Suprapubic skin (tissue), 4 donors: Measurements from ENCODE around the gene CDKN2B-AS1. TPM values are rescaled to one million over a fixed set of nuclear protein-coding genes. Genes with fewer than 3 reads are reported as not detected.

Experiments used
- DNase-seq, 2 donors: peaks; one replicate each; pipeline ENCODE4 v3.0.0-alpha.2; 2019; ENCODE audit warnings: low spot score in 2 of 2
- H3K27ac ChIP-seq: fragments of 200-600 bp; sonication (generic); one replicate; pipeline ENCODE4 v1.5.1; 2019
- H3K27me3 ChIP-seq: fragments of 200-600 bp; sonication (generic); one replicate; pipeline ENCODE4 v1.5.1; 2019
- H3K36me3 ChIP-seq: fragments of 200-600 bp; sonication (generic); one replicate; pipeline ENCODE4 v1.5.1; 2019
- H3K4me1 ChIP-seq: fragments of 200-600 bp; sonication (generic); one replicate; pipeline ENCODE4 v1.5.1; 2019
- H3K4me3 ChIP-seq: fragments of 200-600 bp; sonication (generic); one replicate; pipeline ENCODE4 v1.5.1; 2019; ENCODE audit warnings: mild to moderate bottlenecking
- H3K9me3 ChIP-seq: fragments of 200-600 bp; sonication (generic); one replicate; pipeline ENCODE4 v1.5.1; 2019
- EP300 ChIP-seq: sonication (generic); formaldehyde crosslinking; IDR thresholded peaks from one replicate; pipeline ENCODE4 v1.6.1; 2017; ENCODE audit warnings: antibody characterized with exemption
- POLR2A ChIP-seq, 2 donors: fragments of 450-650 bp; IDR thresholded peaks; one replicate each; pipeline ENCODE4 v1.6.1; 2017; ENCODE audit warnings: antibody characterized with exemption in 2 of 2, mild to moderate bottlenecking in 2 of 2, moderate library complexity in 2 of 2
- POLR2AphosphoS5 ChIP-seq, 3 donors: sonication (generic); formaldehyde crosslinking; IDR thresholded peaks; one replicate each; pipeline ENCODE4 v1.6.1; 2017; ENCODE audit warnings: antibody characterized with exemption in 3 of 3
- WGBS: methylation state at CpG from one replicate; pipeline ENCODE4 v1.1.5; 2018; 5-methylcytosine and 5-hydroxymethylcytosine counted together
- total RNA-seq, 4 donors: library from RNA; depleted of rRNA; stranded (reverse); fragments of >200 nt; gene quantifications; one replicate each; pipeline ENCODE4 v1.1.0, GENCODE V29; 2016
- TF ChIP-seq, protein P1 (sequence below), 2 donors: fragments of 200-600 bp in 1 of 2; fragments of 450-650 bp in 1 of 2; sonication (generic) in 1 of 2; IDR thresholded peaks; one replicate each; pipeline ENCODE4 v1.5.1; 2016 to 2019; ENCODE audit warnings: antibody characterized with exemption in 2 of 2, mild to moderate bottlenecking in 1 of 2, moderate library complexity in 1 of 2

CDKN2B-AS1 gene
- total RNA-seq, 4 donors from 2014 or later: 0.59 TPM; not detected in 3

DNA sequence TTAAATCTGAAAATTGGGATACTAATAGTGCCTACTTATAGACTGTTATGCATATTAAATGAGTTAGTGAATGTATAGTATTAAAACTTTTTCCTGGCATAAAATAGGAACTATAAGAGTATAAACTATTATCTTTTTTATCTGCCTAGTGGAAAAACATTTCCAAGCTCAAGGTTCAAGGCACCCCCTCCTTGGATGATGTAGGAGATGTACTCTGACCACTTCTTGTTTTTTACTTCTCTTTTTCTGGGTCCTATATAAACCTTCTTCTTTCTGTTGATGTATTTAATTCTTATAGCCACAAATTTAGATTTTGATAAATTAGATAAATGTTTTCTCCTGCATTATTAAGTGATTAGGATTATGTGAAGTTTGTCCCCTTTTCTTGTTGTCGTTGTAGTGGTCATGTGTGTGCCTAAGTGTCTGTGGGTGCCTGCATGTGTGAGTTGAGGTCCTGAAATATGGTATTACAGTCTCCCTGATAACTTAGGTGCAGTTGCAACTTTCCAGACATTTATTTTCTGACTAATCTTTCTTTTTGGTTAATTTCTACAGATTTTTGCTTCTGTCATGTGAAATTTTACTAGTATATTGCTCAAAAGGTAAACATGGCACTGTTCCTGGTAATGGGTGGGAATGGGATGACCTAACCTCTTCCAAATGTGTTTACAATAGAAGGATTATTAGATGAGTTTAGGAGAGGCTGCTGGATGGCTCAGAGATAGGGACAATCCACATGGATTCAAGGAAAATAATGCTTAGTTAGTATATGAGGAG, 175.3 kb downstream of the CDKN2B-AS1 start:
- 89% methylated on average over 1 of the region's 1 CpG for WGBS
- TF ChIP-seq POLR2A (IDR thresholded peaks at IDR 0.05) (no peak), EP300 (no peak), POLR2AphosphoS5 (IDR thresholded peaks at IDR 0.05) (no peak)
- TF ChIP-seq, protein P1, sequence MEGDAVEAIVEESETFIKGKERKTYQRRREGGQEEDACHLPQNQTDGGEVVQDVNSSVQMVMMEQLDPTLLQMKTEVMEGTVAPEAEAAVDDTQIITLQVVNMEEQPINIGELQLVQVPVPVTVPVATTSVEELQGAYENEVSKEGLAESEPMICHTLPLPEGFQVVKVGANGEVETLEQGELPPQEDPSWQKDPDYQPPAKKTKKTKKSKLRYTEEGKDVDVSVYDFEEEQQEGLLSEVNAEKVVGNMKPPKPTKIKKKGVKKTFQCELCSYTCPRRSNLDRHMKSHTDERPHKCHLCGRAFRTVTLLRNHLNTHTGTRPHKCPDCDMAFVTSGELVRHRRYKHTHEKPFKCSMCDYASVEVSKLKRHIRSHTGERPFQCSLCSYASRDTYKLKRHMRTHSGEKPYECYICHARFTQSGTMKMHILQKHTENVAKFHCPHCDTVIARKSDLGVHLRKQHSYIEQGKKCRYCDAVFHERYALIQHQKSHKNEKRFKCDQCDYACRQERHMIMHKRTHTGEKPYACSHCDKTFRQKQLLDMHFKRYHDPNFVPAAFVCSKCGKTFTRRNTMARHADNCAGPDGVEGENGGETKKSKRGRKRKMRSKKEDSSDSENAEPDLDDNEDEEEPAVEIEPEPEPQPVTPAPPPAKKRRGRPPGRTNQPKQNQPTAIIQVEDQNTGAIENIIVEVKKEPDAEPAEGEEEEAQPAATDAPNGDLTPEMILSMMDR (IDR thresholded peaks at IDR 0.05): no peak
- DNase-seq: no peak
- no peaks in the 10 kb centered on the region for H3K27me3 ChIP-seq
- no peaks in the 10 kb centered on the region for H3K9me3 ChIP-seq
- H3K27ac ChIP-seq: no peak overlapping the region
- no peaks in the 10 kb centered on the region for H3K36me3 ChIP-seq
- H3K4me1 ChIP-seq: peaks cover 8% of the 10 kb centered on the region
- H3K4me3 ChIP-seq: no peak overlapping the region

Other genes starting within 250 kb of the CDKN2B-AS1 start
- 10 to 100 TPM; 15.2 to 24.9 (median 22.1) TPM for gene MTAP, start 192.2 kb upstream of the CDKN2B-AS1 start, total RNA-seq
- gene CDKN2A, start 399 bp upstream of the CDKN2B-AS1 start, total RNA-seq: 1 to 10 TPM in 2 of 4 donors, not detected in 2; 2.0 to 3.4 TPM
- 10 to 100 TPM; 38.8 to 59.9 (median 51.9) TPM for gene CDKN2B, start 14.5 kb downstream of the CDKN2B-AS1 start, total RNA-seq